Activated T-cell treated with anti-CD3 and anti-CD28 coated beads, Interleukin-2, amount 50 U/mL, for 24 hours (primary cell): ENCODE results near the gene CDK19.

Experiments used
- DNase-seq: peaks from one replicate; pipeline ENCODE4 v3.0.0-alpha.2; 2020
- H3K27ac Mint-ChIP-seq: 2 replicates; pipeline ENCODE4 v1.8.0; 2020; ENCODE audit warnings: mild to moderate bottlenecking, mixed read lengths
- H3K27me3 Mint-ChIP-seq: 2 replicates; pipeline ENCODE4 v1.8.0; 2020; ENCODE audit warnings: mixed read lengths
- H3K36me3 Mint-ChIP-seq: 2 replicates; pipeline ENCODE4 v1.8.0; 2020; ENCODE audit warnings: low read depth, mixed read lengths
- H3K4me1 Mint-ChIP-seq: 2 replicates; pipeline ENCODE4 v1.8.0; 2020; ENCODE audit warnings: low read depth, mixed read lengths
- H3K4me3 Mint-ChIP-seq: 2 replicates; pipeline ENCODE4 v1.8.0; 2020; ENCODE audit warnings: mild to moderate bottlenecking, moderate library complexity, mixed read lengths
- H3K9me3 Mint-ChIP-seq: 2 replicates; pipeline ENCODE4 v1.8.0; 2020; ENCODE audit warnings: mixed read lengths

CDK19 gene

DNA sequence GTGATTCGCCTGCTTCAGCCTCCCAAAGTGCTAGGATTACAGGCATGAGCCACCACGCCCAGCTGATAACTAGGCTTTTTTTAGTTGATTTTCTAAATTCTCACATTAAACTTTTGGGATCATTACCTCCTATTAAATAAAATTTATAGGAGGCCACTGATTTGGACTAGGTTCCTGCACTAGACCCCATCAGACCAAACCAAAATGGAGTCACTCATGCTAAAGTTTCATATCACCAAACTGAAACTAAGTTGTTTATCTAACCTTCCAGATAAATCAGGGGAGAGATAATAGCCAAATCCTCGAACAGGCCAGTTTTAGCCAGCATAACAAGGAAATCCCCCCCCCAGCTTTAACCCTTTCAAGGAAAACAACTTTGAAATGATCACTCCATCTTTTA, 240.5 kb downstream of the CDK19 start:
- Mint-ChIP-seq H3K36me3 (no peaks in the 10 kb centered on the region), H3K9me3 (peaks cover 5% of the 10 kb centered on the region), H3K27ac (no peak overlapping the region), H3K4me1 (no peaks in the 10 kb centered on the region), H3K27me3 (peaks cover 2% of the 10 kb centered on the region), H3K4me3 (no peak overlapping the region)
- DNase-seq = no peak

DNA sequence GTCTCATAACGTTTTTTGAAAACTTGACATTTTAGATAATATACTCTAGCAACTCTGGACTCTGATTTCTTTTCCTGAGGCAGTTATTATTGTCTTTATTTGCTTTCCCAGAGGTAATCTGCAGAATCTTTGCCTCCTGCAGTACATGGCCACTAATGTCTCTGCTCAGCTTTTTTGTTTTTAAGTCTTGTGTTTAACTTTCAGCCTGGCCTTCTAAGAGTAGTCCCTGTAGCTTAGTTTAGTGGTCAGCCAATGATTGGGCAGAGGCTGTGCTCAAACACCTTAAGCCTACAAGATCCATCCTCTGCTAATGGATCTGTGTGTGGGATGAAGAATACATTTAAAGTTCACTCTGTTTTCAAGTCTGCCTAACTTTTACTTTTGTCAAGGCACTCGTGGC, 241.7 kb downstream of the CDK19 start:
- no peak for DNase-seq
- no peaks in the 10 kb centered on the region for H3K36me3 Mint-ChIP-seq
- H3K9me3 Mint-ChIP-seq = no peaks in the 10 kb centered on the region
- H3K27ac Mint-ChIP-seq = no peak overlapping the region
- H3K27me3 Mint-ChIP-seq = peaks cover 2% of the 10 kb centered on the region
- no peak overlapping the region for H3K4me3 Mint-ChIP-seq
- H3K4me1 Mint-ChIP-seq = no peaks in the 10 kb centered on the region

DNA sequence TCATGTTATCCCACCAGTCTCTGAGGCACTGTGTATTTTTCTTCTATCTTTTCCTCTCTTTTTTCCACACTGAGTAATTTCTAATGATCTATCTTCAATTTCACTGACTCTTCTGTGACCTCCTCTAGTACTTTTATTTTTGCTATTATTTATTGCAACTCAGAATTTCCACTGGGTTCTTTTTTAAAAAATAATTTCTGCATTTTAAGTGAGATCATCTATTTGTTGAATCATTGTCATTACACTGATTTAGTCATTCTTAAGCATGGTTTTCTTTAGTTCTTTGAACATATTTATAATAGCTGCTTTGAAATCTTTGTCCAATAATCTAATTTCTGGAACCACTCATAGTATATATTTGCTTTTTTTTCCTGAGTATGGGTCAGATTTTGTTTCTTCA, 242.1 kb downstream of the CDK19 start:
- Mint-ChIP-seq H3K9me3 (no peaks in the 10 kb centered on the region), H3K27ac (no peak overlapping the region), H3K4me3 (no peak overlapping the region), H3K36me3 (no peaks in the 10 kb centered on the region), H3K4me1 (peaks cover 1% of the 10 kb centered on the region), H3K27me3 (peaks cover 2% of the 10 kb centered on the region)
- no peak for DNase-seq

DNA sequence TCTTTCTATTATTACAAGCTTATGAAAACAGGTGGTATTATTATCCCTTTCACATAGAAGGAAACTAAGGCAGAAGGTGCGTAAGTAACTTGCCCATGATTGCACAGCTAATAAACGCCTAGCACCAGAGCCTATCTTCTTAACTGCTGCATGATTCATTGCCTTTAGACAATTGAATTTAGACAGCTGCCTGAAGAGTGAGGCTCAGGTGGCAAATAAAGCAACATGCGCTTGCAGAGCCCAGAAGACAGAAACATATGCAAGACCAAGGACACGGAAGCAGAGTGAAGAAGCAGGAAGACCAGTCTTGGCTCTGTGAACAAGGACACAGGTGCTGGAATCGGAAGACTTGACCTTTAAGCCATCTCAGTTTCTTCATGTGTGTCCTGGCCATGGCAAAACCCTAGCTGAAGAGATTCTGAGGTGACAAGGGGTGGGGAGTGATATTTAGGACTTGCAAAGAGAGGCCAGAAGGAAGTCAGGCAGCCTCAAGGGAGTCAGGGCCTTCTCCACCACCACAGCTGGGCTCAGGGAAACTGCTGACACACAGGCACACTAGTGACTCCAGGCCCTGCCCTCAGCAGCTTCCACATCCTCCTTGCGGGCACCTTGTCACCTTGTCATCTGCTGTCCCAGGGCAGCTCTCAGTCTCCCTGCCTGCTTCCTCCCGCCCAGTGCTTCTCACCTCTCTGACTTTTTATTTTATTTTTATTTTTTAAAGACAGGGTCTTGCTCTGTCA, 247.1 kb downstream of the CDK19 start:
- no peak for DNase-seq
- H3K27ac Mint-ChIP-seq = no peak overlapping the region
- no peaks in the 10 kb centered on the region for H3K9me3 Mint-ChIP-seq
- H3K4me1 Mint-ChIP-seq = peaks cover 3% of the 10 kb centered on the region
- H3K4me3 Mint-ChIP-seq = no peak overlapping the region
- no peaks in the 10 kb centered on the region for H3K27me3 Mint-ChIP-seq
- no peaks in the 10 kb centered on the region for H3K36me3 Mint-ChIP-seq

DNA sequence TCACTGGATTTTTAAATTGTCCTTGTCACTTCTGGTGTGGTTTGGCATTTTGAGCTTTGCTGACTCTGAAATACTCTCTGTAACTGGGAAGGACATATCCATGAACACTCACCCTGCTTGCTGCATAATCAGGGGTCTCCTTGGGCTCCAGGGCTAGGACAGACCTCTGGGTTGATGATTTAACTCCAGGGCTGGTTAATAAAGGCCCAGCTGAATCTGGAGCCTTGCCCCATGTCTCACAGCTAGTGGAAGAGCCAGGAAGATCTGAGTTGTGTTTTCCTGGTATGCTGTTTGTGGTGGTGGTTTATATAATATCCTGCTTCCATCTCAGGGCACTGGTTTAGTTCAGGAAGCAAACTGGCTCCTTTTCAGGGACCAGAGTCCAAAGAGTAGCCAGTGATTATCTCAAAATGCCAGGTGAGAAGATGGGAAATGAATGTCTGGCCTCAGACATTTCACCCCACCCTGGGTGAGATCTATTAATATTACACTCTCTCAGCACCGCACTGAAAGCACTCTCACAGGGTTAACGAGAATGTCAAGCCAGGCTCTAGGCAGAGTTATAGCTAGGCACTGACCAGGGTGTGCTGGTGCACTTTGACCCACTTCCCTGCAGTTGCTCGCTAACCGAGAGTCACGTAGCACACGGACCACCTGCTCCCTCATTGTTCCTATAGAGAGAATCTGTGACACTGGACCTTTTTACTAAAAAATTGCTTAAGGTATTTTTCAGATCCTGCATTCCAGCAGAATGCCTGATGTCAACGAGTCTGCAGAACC, 248.7 kb downstream of the CDK19 start:
- Mint-ChIP-seq H3K27me3 (no peaks in the 10 kb centered on the region), H3K36me3 (no peaks in the 10 kb centered on the region), H3K4me1 (peaks cover 11% of the 10 kb centered on the region), H3K9me3 (no peaks in the 10 kb centered on the region), H3K4me3 (no peak overlapping the region), H3K27ac (no peak overlapping the region)
- DNase-seq = no peak

DNA sequence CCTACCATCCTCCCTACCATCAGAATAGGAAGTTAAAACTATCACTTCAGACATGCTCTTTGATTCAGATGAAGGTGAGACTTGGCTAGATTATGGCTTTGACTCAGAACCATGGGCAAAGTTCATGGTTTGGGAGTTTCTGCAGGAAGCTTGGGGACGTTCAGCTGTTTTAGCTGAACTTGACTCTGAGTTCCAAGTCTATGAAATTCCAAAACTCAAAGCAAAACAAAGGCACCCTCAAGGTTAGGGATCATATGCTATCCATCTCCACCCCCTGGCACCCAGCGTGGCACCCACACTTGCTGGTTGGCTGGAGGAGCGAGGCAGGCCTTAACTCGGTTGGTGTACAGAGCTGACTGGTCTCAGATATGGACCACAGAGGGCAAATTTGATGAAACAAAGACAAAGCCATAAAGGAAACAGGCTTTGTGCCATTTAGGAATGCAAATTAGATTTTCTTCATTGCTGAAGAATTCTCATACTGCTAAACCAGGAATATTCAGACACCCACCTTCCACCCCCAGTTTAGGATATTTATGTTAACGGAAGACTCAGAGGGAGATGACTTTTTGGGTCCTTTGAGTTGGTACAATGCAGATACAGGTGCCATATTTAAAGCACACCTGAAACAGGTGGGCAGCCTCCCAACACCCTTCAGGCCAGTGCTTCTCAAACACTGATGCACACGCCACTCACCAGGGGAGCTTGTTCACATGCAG, 250.4 kb downstream of the CDK19 start:
- Mint-ChIP-seq H3K27ac (no peak overlapping the region), H3K9me3 (no peaks in the 10 kb centered on the region), H3K4me1 (peaks cover 27% of the 10 kb centered on the region), H3K27me3 (no peaks in the 10 kb centered on the region), H3K4me3 (no peak overlapping the region), H3K36me3 (no peaks in the 10 kb centered on the region)
- DNase-seq = no peak

DNA sequence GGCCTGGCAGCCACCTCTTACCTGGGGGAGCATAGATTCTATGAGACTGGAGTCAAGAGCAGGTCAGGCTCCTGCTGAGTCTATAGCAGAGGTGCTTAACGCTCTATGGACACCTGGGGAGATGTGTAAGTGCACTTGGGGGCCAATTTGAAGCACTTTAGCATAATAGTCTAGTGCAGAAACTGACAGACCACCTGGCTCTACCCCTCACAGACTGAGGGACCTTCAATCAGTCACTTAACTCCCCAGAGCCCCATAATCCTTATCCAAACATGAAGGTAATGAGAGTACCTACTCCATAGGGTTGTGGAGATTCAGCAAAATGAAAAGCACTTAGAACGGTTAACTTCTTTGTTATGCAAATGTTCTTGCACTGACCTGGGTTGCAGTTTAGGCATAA, 251.6 kb downstream of the CDK19 start:
- Mint-ChIP-seq H3K4me1 (peaks cover 31% of the 10 kb centered on the region), H3K27ac (no peak overlapping the region), H3K36me3 (no peaks in the 10 kb centered on the region), H3K4me3 (no peak overlapping the region), H3K27me3 (no peaks in the 10 kb centered on the region), H3K9me3 (no peaks in the 10 kb centered on the region)
- DNase-seq = no peak

DNA sequence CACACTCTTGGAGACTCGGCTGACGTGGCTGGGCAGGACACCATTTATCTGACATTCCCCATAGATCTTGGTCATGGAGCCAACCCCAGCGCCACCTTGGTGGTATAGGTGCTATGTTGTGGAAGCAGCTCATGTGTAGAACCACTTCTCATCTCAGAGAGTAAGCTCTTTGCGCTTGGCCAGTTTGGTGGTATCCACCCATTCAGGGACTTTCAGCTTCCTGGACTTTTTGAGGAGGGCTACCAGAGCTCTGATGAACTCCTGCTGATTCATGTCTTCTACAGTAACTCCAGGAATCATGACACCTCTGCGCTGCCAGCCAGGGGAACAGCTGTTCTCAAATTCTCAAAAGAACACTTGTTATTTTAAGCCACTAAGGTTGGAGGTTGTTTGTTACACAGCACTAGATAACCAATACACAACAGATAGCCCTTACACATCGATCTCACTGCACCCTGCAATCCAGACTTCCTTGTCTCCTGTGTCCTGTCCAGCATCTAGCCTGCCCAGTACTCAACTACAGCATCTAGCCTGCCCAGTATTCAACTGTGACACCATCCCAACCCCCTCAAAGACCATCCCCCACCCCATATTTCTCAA, 252.9 kb downstream of the CDK19 start:
- no peak for DNase-seq
- Mint-ChIP-seq H3K36me3 (no peaks in the 10 kb centered on the region), H3K27me3 (no peaks in the 10 kb centered on the region), H3K9me3 (no peaks in the 10 kb centered on the region), H3K27ac (no peak overlapping the region), H3K4me1 (peaks cover 28% of the 10 kb centered on the region), H3K4me3 (no peak overlapping the region)

DNA sequence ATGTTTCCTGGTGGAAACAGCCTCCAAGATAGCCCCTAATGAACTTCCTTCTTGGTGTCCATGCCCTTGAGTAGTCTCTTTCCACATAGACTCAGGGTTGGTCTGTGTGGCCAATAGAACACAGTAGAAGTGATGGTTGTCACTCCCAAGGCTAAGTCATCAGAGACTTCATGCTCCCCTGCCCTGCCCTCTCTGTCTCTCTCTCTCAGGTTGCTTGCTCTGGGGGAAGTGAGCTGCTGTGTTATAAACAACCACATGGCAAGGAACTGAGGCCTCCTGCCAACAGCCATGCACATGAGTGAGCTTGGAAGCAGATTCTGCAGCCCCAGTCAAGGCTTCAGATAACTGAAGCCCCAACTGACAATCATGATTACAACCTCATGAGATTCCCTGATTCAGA, 253.6 kb downstream of the CDK19 start:
- H3K4me1 Mint-ChIP-seq = peaks cover 28% of the 10 kb centered on the region
- no peak overlapping the region for H3K4me3 Mint-ChIP-seq
- no peak overlapping the region for H3K27ac Mint-ChIP-seq
- DNase-seq = no peak
- H3K36me3 Mint-ChIP-seq = no peaks in the 10 kb centered on the region
- no peaks in the 10 kb centered on the region for H3K9me3 Mint-ChIP-seq
- H3K27me3 Mint-ChIP-seq = no peaks in the 10 kb centered on the region

DNA sequence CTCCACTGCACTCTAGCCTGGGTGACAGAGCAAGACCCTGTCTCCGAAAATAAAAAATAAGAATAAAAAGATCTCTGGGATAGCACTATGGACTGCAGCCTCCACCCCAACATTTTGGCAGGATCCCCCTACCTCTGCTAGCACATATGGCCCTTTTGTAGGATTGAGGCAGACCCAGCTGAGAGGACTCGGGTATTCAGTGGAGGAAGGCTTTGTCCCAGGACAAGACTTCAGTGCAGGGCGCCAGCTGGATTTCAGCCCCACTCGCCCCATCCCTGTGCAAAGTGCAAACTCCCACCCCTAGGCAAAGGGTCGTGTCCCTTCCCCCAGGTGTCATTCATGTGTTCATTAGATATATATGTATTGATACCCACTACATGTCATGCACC, 254.3 kb downstream of the CDK19 start:
- no peaks in the 10 kb centered on the region for H3K9me3 Mint-ChIP-seq
- no peak for DNase-seq
- H3K4me3 Mint-ChIP-seq = no peak overlapping the region
- H3K27me3 Mint-ChIP-seq = no peaks in the 10 kb centered on the region
- H3K36me3 Mint-ChIP-seq = no peaks in the 10 kb centered on the region
- no peak overlapping the region for H3K27ac Mint-ChIP-seq
- H3K4me1 Mint-ChIP-seq = peaks cover 28% of the 10 kb centered on the region

DNA sequence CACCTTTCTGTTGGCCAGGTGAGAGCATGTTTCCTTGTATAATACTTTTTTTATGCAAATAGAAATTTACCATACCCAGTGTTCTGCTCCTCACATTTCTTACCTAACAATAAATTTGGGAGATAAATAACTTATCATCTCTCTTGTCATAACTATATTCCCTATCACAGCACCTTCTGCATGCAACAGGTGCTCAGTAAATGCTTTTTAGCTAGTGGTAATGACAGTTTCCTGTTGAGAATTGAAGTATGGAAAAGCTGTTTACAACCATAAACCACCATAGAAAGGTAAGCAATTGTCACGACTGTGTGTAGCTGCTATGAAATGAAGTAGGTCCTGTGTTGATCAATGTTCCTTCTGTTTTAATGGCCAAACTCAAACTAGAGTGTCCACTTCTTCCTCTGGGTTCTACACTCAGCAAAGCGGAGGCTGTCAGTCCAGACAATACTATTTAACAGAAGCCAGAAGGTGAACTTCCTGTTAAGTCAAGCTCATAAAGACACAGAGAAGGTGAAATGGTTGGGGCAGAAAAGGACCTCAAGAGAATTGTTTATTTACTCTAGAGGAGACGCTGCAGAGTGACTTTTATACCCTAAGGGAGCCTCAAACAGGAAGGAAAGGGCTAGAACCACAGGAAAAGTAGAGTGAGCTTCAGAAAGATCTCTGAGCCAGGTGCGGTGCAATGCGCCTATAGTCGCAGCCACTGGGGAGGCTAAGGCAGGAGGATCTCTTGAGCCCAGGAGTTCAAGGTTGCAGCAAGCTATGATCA, 254.8 kb downstream of the CDK19 start:
- peaks cover 28% of the 10 kb centered on the region for H3K4me1 Mint-ChIP-seq
- no peaks in the 10 kb centered on the region for H3K36me3 Mint-ChIP-seq
- H3K27me3 Mint-ChIP-seq = no peaks in the 10 kb centered on the region
- H3K9me3 Mint-ChIP-seq = no peaks in the 10 kb centered on the region
- H3K27ac Mint-ChIP-seq = peak overlapping the region; percentile 48
- no peak for DNase-seq
- no peak overlapping the region for H3K4me3 Mint-ChIP-seq
